GM23338 (cell line): ENCODE measurements around the gene PDE10A. TPM values are rescaled to one million over a fixed set of nuclear protein-coding genes. Genes with fewer than 3 reads are reported as not detected.

Experiments used
- ATAC-seq: fragments of 200-7000 bp; cut with Tn5 transposase; 3 replicates; pipeline ENCODE4 v1.9.1; 2020
- DNase-seq: peaks from one replicate; pipeline ENCODE4 v3.0.0-alpha.2; 2015; ENCODE audit warnings: low spot score
- H2AFZ ChIP-seq: fragments of 200-600 bp; sonication (generic); 2 replicates; pipeline ENCODE4 v1.8.0; 2016; ENCODE audit warnings: antibody characterized with exemption, mild to moderate bottlenecking, moderate library complexity
- H3F3A ChIP-seq: fragments of 200-600 bp; sonication (generic); replicated peaks from 2 replicates; pipeline ENCODE4 v1.8.0; 2017; ENCODE audit warnings: antibody characterized with exemption, mixed run types, low read depth
- H3K27ac ChIP-seq: fragments of 200-600 bp; sonication (generic); 2 replicates; pipeline ENCODE4 v1.6.1; 2016; ENCODE audit warnings: low read depth
- H3K27me3 ChIP-seq: fragments of 200-600 bp; sonication (generic); 2 replicates; pipeline ENCODE4 v1.8.0; 2016; ENCODE audit warnings: mild to moderate bottlenecking, mixed run types, moderate library complexity; ENCODE audit not compliant: insufficient read depth
- H3K36me3 ChIP-seq: fragments of 200-600 bp; sonication (generic); 2 replicates; pipeline ENCODE4 v1.8.0; 2016; ENCODE audit warnings: mild to moderate bottlenecking; ENCODE audit not compliant: insufficient read depth
- H3K4me1 ChIP-seq: fragments of 200-600 bp; sonication (generic); 2 replicates; pipeline ENCODE4 v1.8.0; 2016; ENCODE audit warnings: mild to moderate bottlenecking, moderate library complexity; ENCODE audit not compliant: insufficient read depth
- H3K4me2 ChIP-seq: fragments of 200-600 bp; sonication (generic); 2 replicates; pipeline ENCODE4 v1.7.1; 2017; ENCODE audit warnings: mixed run types
- H3K4me3 ChIP-seq: fragments of 200-600 bp; sonication (generic); 2 replicates; pipeline ENCODE4 v1.6.1; 2016; ENCODE audit warnings: mixed run types
- H3K79me2 ChIP-seq: fragments of 200-600 bp; sonication (generic); replicated peaks from 2 replicates; pipeline ENCODE4 v1.8.0; 2017; ENCODE audit warnings: mild to moderate bottlenecking; ENCODE audit not compliant: insufficient read depth
- H3K9me2 ChIP-seq: fragments of 200-600 bp; sonication (generic); 2 replicates; pipeline ENCODE4 v1.8.0; 2017; ENCODE audit not compliant: insufficient read depth
- H4K20me1 ChIP-seq: fragments of 200-600 bp; sonication (generic); replicated peaks from 2 replicates; pipeline ENCODE4 v1.8.0; 2017; ENCODE audit warnings: mild to moderate bottlenecking; ENCODE audit not compliant: insufficient read depth
- H3K27ac Mint-ChIP-seq: 2 replicates; pipeline ENCODE4 v1.8.0; 2020; ENCODE audit warnings: inconsistent platforms, mild to moderate bottlenecking, moderate library complexity, mixed read lengths
- H3K27me3 Mint-ChIP-seq: 3 replicates; pipeline ENCODE4 v1.8.0; 2022; ENCODE audit warnings: low read depth, mild to moderate bottlenecking, moderate library complexity, mixed read lengths, inconsistent platforms; ENCODE audit not compliant: insufficient read depth, poor library complexity
- H3K36me3 Mint-ChIP-seq: 3 replicates; pipeline ENCODE4 v1.8.0; 2021; ENCODE audit warnings: low read depth, mild to moderate bottlenecking, inconsistent platforms, moderate library complexity, mixed read lengths
- H3K4me1 Mint-ChIP-seq: 3 replicates; pipeline ENCODE4 v1.8.0; 2020; ENCODE audit warnings: mild to moderate bottlenecking, inconsistent platforms, mixed read lengths
- H3K4me3 Mint-ChIP-seq: 3 replicates; pipeline ENCODE4 v1.8.0; 2021; ENCODE audit warnings: moderate library complexity, mild to moderate bottlenecking, inconsistent platforms, mixed read lengths
- H3K9me3 Mint-ChIP-seq: 3 replicates; pipeline ENCODE4 v1.8.0; 2020; ENCODE audit warnings: moderate library complexity, mild to moderate bottlenecking, inconsistent platforms, mixed read lengths
- CREB1 ChIP-seq: fragments of 250-450 bp; sonication (Bioruptor Pico); IDR thresholded peaks from 2 replicates; pipeline ENCODE4 v1.5.0; 2020; ENCODE audit warnings: low read depth, mild to moderate bottlenecking, moderate library complexity
- CTCF ChIP-seq, 2 experiments: fragments of 200-600 bp in 1 of 2; sonication (generic) in 1 of 2; conservative IDR thresholded peaks; 2 replicates each; pipeline versions ENCODE4 v1.5.1 to v1.6.1; 2016 to 2017; ENCODE audit warnings: antibody characterized with exemption in 2 of 2, low read depth in 2 of 2, mild to moderate bottlenecking in 2 of 2, moderate library complexity in 1 of 2
- EZH2 ChIP-seq: fragments of 200-600 bp; sonication (generic); IDR thresholded peaks from one replicate; pipeline ENCODE4 v1.8.0; 2017; ENCODE audit warnings: antibody characterized with exemption, mild to moderate bottlenecking, low read depth; ENCODE audit not compliant: unreplicated experiment
- EZH2phosphoT487 ChIP-seq: fragments of 200-600 bp; sonication (generic); IDR thresholded peaks from one replicate; pipeline ENCODE4 v1.8.1; 2018; ENCODE audit warnings: antibody characterized with exemption; ENCODE audit not compliant: unreplicated experiment
- JUNB ChIP-seq: IDR thresholded peaks from one replicate; pipeline ENCODE4 v1.6.1; 2016; ENCODE audit warnings: antibody characterized with exemption; ENCODE audit not compliant: unreplicated experiment
- REST ChIP-seq: IDR thresholded peaks from one replicate; pipeline ENCODE4 v1.6.1; 2018; ENCODE audit warnings: antibody characterized with exemption; ENCODE audit not compliant: unreplicated experiment
- ZNF114 ChIP-seq: fragments of 250-450 bp; sonication (Bioruptor Pico); IDR thresholded peaks from 2 replicates; pipeline ENCODE4 v1.5.0; 2020; ENCODE audit warnings: mild to moderate bottlenecking, moderate library complexity
- ZNF331 ChIP-seq: fragments of 250-450 bp; sonication (Bioruptor Pico); IDR thresholded peaks from 2 replicates; pipeline ENCODE4 v1.5.0; 2020; ENCODE audit warnings: low read depth, mild to moderate bottlenecking, moderate library complexity
- ZNF462 ChIP-seq: fragments of 250-450 bp; sonication (Bioruptor Pico); IDR thresholded peaks from 2 replicates; pipeline ENCODE4 v1.5.0; 2020; ENCODE audit warnings: mild to moderate bottlenecking, moderate library complexity
- polyA plus RNA-seq: library from polyadenylated mRNA; unstranded; fragments of >200 nt; fragmentation: Nextera tagmentation; extraction: Ambion mirVana; gene quantifications from 2 replicates; pipeline ENCODE4 v1.2.1, GENCODE V29; 2016
- total RNA-seq: library from RNA; depleted of rRNA; stranded (reverse); fragments of >200 nt; shearing (Covaris generic); gene quantifications from 2 replicates; pipeline ENCODE4 v1.2.3, GENCODE V29; 2014

The PDE10A gene
- total and polyA plus RNA-seq, 2 experiments from 2014 or later, result 0.50 to 3.9 TPM

GRCh38 chr6:165632194-165632593, 30.8 kb downstream of the PDE10A start:
- no peaks in the 10 kb centered on the region for H4K20me1 ChIP-seq
- Mint-ChIP-seq H3K27me3 (peaks cover 11% of the 10 kb centered on the region), H3K4me1 (peaks cover 39% of the 10 kb centered on the region), H3K9me3 (no peaks in the 10 kb centered on the region), H3K36me3 (no peaks in the 10 kb centered on the region), H3K27ac (no peak overlapping the region), H3K4me3 (no peak overlapping the region)
- H3K4me3 ChIP-seq, result no peak overlapping the region
- H3F3A ChIP-seq, result 0 out of 2 replicates have a peak, but pooled peaks cover 4% of the 10 kb centered on the region
- ATAC-seq (no peak), DNase-seq (no peak)
- H3K9me2 ChIP-seq, result no peaks in the 10 kb centered on the region
- no peak overlapping the region for H3K4me2 ChIP-seq
- no peaks in the 10 kb centered on the region; the same call in 1 of the 2 replicates for H3K79me2 ChIP-seq
- H3K27me3 ChIP-seq, result no peaks in the 10 kb centered on the region
- H2AFZ ChIP-seq, result no peak overlapping the region
- no peak overlapping the region for H3K27ac ChIP-seq
- no peaks in the 10 kb centered on the region for H3K36me3 ChIP-seq
- TF ChIP-seq JUNB (no peak), CTCF (conservative IDR thresholded peaks at IDR 0.05; ENCODE audit: low read depth in 2 of 2) (no peak), EZH2phosphoT487 (no peak), ZNF114 (CRISPR knock-in tag) (no peak)
- peaks cover 26% of the 10 kb centered on the region for H3K4me1 ChIP-seq

GRCh38 chr6:165630544-165630953, 32.5 kb downstream of the PDE10A start:
- Histone ChIP-seq H3K4me2 (no peak overlapping the region), H3K27me3 (no peaks in the 10 kb centered on the region), H3F3A (no peaks in the 10 kb centered on the region), H3K4me3 (no peak overlapping the region), H3K79me2 (no peaks in the 10 kb centered on the region; the same call in 1 of the 2 replicates), H3K9me2 (no peaks in the 10 kb centered on the region), H4K20me1 (no peaks in the 10 kb centered on the region), H3K4me1 (peaks cover 17% of the 10 kb centered on the region), H3K36me3 (no peaks in the 10 kb centered on the region), H3K27ac (no peak overlapping the region), H2AFZ (no peak overlapping the region)
- no peak overlapping the region for H3K4me3 Mint-ChIP-seq
- no peak for ATAC-seq
- H3K9me3 Mint-ChIP-seq, result no peaks in the 10 kb centered on the region
- H3K27ac Mint-ChIP-seq, result no peak overlapping the region
- no peaks in the 10 kb centered on the region for H3K36me3 Mint-ChIP-seq
- H3K27me3 Mint-ChIP-seq, result peaks cover 5% of the 10 kb centered on the region
- H3K4me1 Mint-ChIP-seq, result peaks cover 38% of the 10 kb centered on the region
- DNase-seq, result no peak
- TF ChIP-seq EZH2phosphoT487 (no peak), ZNF114 (CRISPR knock-in tag) (no peak), ZNF331 (CRISPR knock-in tag) (no peak), ZNF462 (CRISPR knock-in tag) (no peak), EZH2 (no peak), REST (no peak), CREB1 (CRISPR knock-in tag) (no peak)
